Endothelial cell of umbilical vein (primary cell): ENCODE data around the gene CNOT6L. TPM values are rescaled to one million over a fixed set of nuclear protein-coding genes. Genes with fewer than 3 reads are reported as not detected.

Experiments used
- BruUV-seq: library from RNA; stranded (reverse); fragments of 400-500 nt; replicated peaks from 2 replicates; lab custom pipeline; 2021; lab: Mats Ljungman, UMichigan
- CTCF ChIA-PET: fragments of 300-600, 350-600 bp; sonication (Branson Sonifier 250); formaldehyde crosslinking; loops from one replicate; lab custom pipeline; 2021; ENCODE audit warnings: antibody characterized with exemption, inconsistent platforms; lab: Charles Lee
- POLR2A ChIA-PET: fragments of 300-600, 350-600 bp; sonication (Branson Sonifier 250); formaldehyde crosslinking; loops from one replicate; lab custom pipeline; 2021; ENCODE audit warnings: antibody characterized with exemption, inconsistent platforms; lab: Charles Lee
- DNase-seq: peaks from one replicate; pipeline ENCODE4 v3.0.0-alpha.2; 2011; ENCODE audit warnings: low read depth, low spot score
- FAIRE-seq: peaks from 2 replicates; lab custom pipeline; 2011; peaks lifted over from hg19 to GRCh38; lab: Jason Lieb, UNC
- H2AFZ ChIP-seq: 2 replicates; pipeline ENCODE4 v1.6.0; 2012; ENCODE audit warnings: low read depth, low read length, control low read depth, inconsistent platforms
- H3K27ac ChIP-seq: 2 replicates; pipeline ENCODE4 v1.5.1; 2011; ENCODE audit warnings: low read depth, mild to moderate bottlenecking, control low read depth, low read length, moderate library complexity; ENCODE audit not compliant: insufficient read depth
- H3K27me3 ChIP-seq, 2 experiments: 2 replicates each; pipeline versions ENCODE4 v1.6.0 to v1.6.1; 2011; ENCODE audit warnings: low read length in 2 of 2, mixed read lengths in 1 of 2; ENCODE audit not compliant: control insufficient read depth in 2 of 2, insufficient read depth in 2 of 2
- H3K36me3 ChIP-seq, 2 experiments: 2 replicates in 1 of 2; 3 replicates in 1 of 2; pipeline ENCODE4 v1.5.1; 2011; ENCODE audit warnings: low read length in 2 of 2, mild to moderate bottlenecking in 1 of 2, moderate library complexity in 1 of 2; ENCODE audit not compliant: control insufficient read depth in 2 of 2, insufficient read depth in 2 of 2; ENCODE audit errors: extremely low read depth in 1 of 2
- H3K4me1 ChIP-seq: 3 replicates; pipeline ENCODE4 v1.5.1; 2011; ENCODE audit warnings: mild to moderate bottlenecking, low read length; ENCODE audit not compliant: control insufficient read depth, insufficient read depth; ENCODE audit errors: extremely low read depth
- H3K4me2 ChIP-seq: 2 replicates; pipeline ENCODE4 v1.6.1; 2011; ENCODE audit warnings: low read length, control low read depth, mixed read lengths; ENCODE audit not compliant: insufficient read depth
- H3K4me3 ChIP-seq, 3 experiments: fragments of 200-600 bp in 1 of 3; sonication (generic), shearing (Covaris generic) in 1 of 3; replicated peaks in 1 of 3; 2 replicates each; pipeline ENCODE4 v1.5.1; 2011 to 2016; ENCODE audit warnings: control low read depth in 3 of 3, low read length in 3 of 3, mild to moderate bottlenecking in 2 of 3, inconsistent platforms in 1 of 3, low read depth in 1 of 3, moderate library complexity in 1 of 3; ENCODE audit not compliant: insufficient read depth in 1 of 3
- H3K79me2 ChIP-seq: 2 replicates; pipeline ENCODE4 v1.6.0; 2012; ENCODE audit warnings: low read length, inconsistent platforms; ENCODE audit not compliant: control insufficient read depth, insufficient read depth
- H3K9ac ChIP-seq: replicated peaks from 2 replicates; pipeline ENCODE3; 2011; ENCODE audit warnings: low read length, control low read depth; ENCODE audit not compliant: insufficient read depth; ENCODE audit errors: extremely low read depth
- H3K9me1 ChIP-seq: replicated peaks from 3 replicates; pipeline ENCODE4 v1.6.0; 2011; ENCODE audit warnings: mild to moderate bottlenecking, low read length; ENCODE audit not compliant: control insufficient read depth, insufficient read depth; ENCODE audit errors: extremely low read depth
- H3K9me3 ChIP-seq: replicated peaks from 2 replicates; pipeline ENCODE4 v1.5.1; 2012; ENCODE audit warnings: low read length, inconsistent platforms; ENCODE audit not compliant: control insufficient read depth, insufficient read depth
- H4K20me1 ChIP-seq: replicated peaks from 2 replicates; pipeline ENCODE3; 2011; ENCODE audit warnings: mild to moderate bottlenecking, low read length; ENCODE audit not compliant: control insufficient read depth, insufficient read depth; ENCODE audit errors: extremely low read depth
- EZH2 ChIP-seq: IDR thresholded peaks from 2 replicates; pipeline ENCODE4 v1.6.1; 2012; ENCODE audit warnings: borderline replicate concordance, low read depth, mild to moderate bottlenecking, moderate library complexity, low read length, inconsistent platforms; ENCODE audit not compliant: severe bottlenecking
- FOS ChIP-seq: IDR thresholded peaks from 2 replicates; pipeline ENCODE4 v1.6.1; 2011; ENCODE audit warnings: mild to moderate bottlenecking, low read length, moderate library complexity, borderline replicate concordance; ENCODE audit not compliant: insufficient read depth
- GATA2 ChIP-seq: IDR thresholded peaks from 2 replicates; pipeline ENCODE4 v1.7.0; 2011; ENCODE audit warnings: low read depth, mild to moderate bottlenecking, moderate library complexity, mixed read lengths, low read length; ENCODE audit not compliant: insufficient read length, insufficient read depth
- JUN ChIP-seq: IDR thresholded peaks from 2 replicates; pipeline ENCODE4 v1.6.1; 2011; ENCODE audit warnings: borderline replicate concordance, low read depth; ENCODE audit not compliant: insufficient read length, insufficient read depth
- MYC ChIP-seq: IDR thresholded peaks from one replicate; pipeline ENCODE4 v1.6.1; 2011; ENCODE audit warnings: mild to moderate bottlenecking, low read depth, low read length
- POLR2A ChIP-seq: IDR thresholded peaks from 2 replicates; pipeline ENCODE4 v1.6.1; 2012; ENCODE audit warnings: low read depth, mild to moderate bottlenecking, control low read depth, low read length
- POLR2AphosphoS5 ChIP-seq: IDR thresholded peaks from 2 replicates; pipeline ENCODE4 v1.6.1; 2012; ENCODE audit warnings: low read depth, mild to moderate bottlenecking, control low read depth, low read length, moderate library complexity; ENCODE audit not compliant: insufficient read depth
- dilution Hi-C: fragments of 300-500 bp; cut with MboI; formaldehyde crosslinking; loops from one replicate; pipeline ENCODE4 v1.15.0; 2019; ENCODE audit warnings: low sequenced_read_pairs; ENCODE audit not compliant: extremely low pct_ligation_motif_present
- intact Hi-C: fragments of 100-400 bp; cut with micrococcal nuclease; formaldehyde crosslinking; loops from one replicate; pipeline ENCODE4 v1.10.0; 2022
- polyA plus RNA-seq, 4 experiments: library from polyadenylated mRNA; depleted of rRNA in 3 of 4; stranded (reverse) in 3 of 4; unstranded in 1 of 4; fragments of >200 nt; gene quantifications; 2 replicates each; pipeline versions ENCODE4 v1.2.1 to v1.2.3, GENCODE V29; 2011 to 2012; ENCODE audit warnings: missing spikeins in 1 of 4
- total RNA-seq: library from RNA; stranded (reverse); gene quantifications from 2 replicates; pipeline ENCODE4 v1.2.3, GENCODE V29; 2021
- TF ChIP-seq, protein P1 (sequence below), 2 donors: IDR thresholded peaks; 1 replicate in 1 of 2; 2 replicates in 1 of 2; pipeline ENCODE4 v1.5.1; 2011; ENCODE audit warnings: low read length in 2 of 2, mild to moderate bottlenecking in 2 of 2, moderate library complexity in 2 of 2, control low read depth in 1 of 2, inconsistent platforms in 1 of 2, low read depth in 1 of 2; ENCODE audit not compliant: insufficient read depth in 1 of 2; ENCODE audit errors: extremely low read depth in 1 of 2
- TF ChIP-seq, protein P2 (sequence below): IDR thresholded peaks from 2 replicates; pipeline ENCODE4 v1.6.1; 2011; ENCODE audit not compliant: insufficient read depth, insufficient read length

The CNOT6L gene
- total and polyA plus RNA-seq, 2 donors (not counting 3 experiments of a cell fraction or from before 2014, with no cell fraction given) = 8.5 to 60.7 TPM

DNA sequence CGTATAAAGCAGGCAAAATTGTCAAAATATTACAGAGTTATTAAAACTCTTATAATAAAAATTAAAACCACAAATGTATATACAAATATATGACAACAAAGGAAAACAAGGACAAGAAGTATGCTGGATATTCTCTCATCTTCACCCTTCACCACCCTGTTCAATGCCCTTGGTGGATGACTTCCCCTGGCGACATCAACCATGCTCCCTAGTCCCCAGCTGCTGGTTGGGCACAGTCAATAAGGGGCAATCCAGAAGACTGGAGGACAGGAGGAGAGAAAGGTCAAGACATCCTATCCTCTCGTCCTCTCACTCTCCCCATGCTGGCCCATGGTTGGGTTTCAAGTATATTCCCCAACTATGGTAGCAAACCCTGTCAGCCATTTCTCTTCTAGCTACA, 142.3 kb downstream of the CNOT6L start:
- FAIRE-seq (no peak), DNase-seq (no peak)
- no peak overlapping the region for H3K4me3 ChIP-seq
- POLR2A ChIA-PET = no interaction called here
- BruUV-seq = no TSS peak
- no peak overlapping the region for H2AFZ ChIP-seq
- H3K4me2 ChIP-seq = no peak overlapping the region
- H3K4me1 ChIP-seq = no peaks in the 10 kb centered on the region
- peaks cover 7 to 22% of the 10 kb centered on the region in 2 experiments for H3K27me3 ChIP-seq
- intact Hi-C loops (no loop called here), dilution Hi-C loops (no loop called here)
- no peaks in the 10 kb centered on the region for H3K9me1 ChIP-seq
- no peaks in the 10 kb centered on the region for H3K9me3 ChIP-seq
- H3K27ac ChIP-seq = no peak overlapping the region
- no peaks in the 10 kb centered on the region for H3K79me2 ChIP-seq
- no peak overlapping the region for H3K9ac ChIP-seq
- CTCF ChIA-PET = no interaction called here
- no peaks in the 10 kb centered on the region for H4K20me1 ChIP-seq
- no peak for TF ChIP-seq FOS
- TF ChIP-seq GATA2 = no peak
- no peak for TF ChIP-seq JUN
- TF ChIP-seq, protein P1, sequence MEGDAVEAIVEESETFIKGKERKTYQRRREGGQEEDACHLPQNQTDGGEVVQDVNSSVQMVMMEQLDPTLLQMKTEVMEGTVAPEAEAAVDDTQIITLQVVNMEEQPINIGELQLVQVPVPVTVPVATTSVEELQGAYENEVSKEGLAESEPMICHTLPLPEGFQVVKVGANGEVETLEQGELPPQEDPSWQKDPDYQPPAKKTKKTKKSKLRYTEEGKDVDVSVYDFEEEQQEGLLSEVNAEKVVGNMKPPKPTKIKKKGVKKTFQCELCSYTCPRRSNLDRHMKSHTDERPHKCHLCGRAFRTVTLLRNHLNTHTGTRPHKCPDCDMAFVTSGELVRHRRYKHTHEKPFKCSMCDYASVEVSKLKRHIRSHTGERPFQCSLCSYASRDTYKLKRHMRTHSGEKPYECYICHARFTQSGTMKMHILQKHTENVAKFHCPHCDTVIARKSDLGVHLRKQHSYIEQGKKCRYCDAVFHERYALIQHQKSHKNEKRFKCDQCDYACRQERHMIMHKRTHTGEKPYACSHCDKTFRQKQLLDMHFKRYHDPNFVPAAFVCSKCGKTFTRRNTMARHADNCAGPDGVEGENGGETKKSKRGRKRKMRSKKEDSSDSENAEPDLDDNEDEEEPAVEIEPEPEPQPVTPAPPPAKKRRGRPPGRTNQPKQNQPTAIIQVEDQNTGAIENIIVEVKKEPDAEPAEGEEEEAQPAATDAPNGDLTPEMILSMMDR (IDR thresholded peaks at IDR 0.05; ENCODE audit: extremely low read depth in 1 of 2, insufficient read depth in 1 of 2, low read depth in 1 of 2, low read length in 2 of 2) = no peak
- TF ChIP-seq POLR2AphosphoS5 = no peak
- TF ChIP-seq MYC = no peak
- TF ChIP-seq POLR2A = no peak
- TF ChIP-seq, protein P2, sequence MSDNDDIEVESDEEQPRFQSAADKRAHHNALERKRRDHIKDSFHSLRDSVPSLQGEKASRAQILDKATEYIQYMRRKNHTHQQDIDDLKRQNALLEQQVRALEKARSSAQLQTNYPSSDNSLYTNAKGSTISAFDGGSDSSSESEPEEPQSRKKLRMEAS = no peak
- no peak for TF ChIP-seq EZH2
- H3K36me3 ChIP-seq = no peaks in the 10 kb centered on the region
